Endodermal cell (in vitro differentiated cells): Measurements from ENCODE around the gene METTL9. TPM values are rescaled to one million over a fixed set of nuclear protein-coding genes. Genes with fewer than 3 reads are reported as not detected.
"Not testable (repeated sequence)": the region's sequence is repeated elsewhere in the genome, so short reads cannot be mapped to it uniquely, and the experiment has no call there.

Experiments used
- DNase-seq: peaks from one replicate; pipeline ENCODE4 v3.0.0-alpha.2; 2017
- H3K27ac ChIP-seq: 2 replicates; pipeline ENCODE4 v1.5.1; 2013; ENCODE audit warnings: mild to moderate bottlenecking, low read depth, low read length, moderate library complexity
- H3K27me3 ChIP-seq: 2 replicates; pipeline ENCODE4 v1.6.1; 2013; ENCODE audit warnings: mild to moderate bottlenecking, low read length, moderate library complexity; ENCODE audit not compliant: insufficient read depth, control insufficient read depth, poor library complexity, severe bottlenecking
- H3K36me3 ChIP-seq: 2 replicates; pipeline ENCODE4 v1.7.0; 2013; ENCODE audit warnings: mild to moderate bottlenecking, low read length, moderate library complexity; ENCODE audit not compliant: control insufficient read depth, insufficient read depth
- H3K4me1 ChIP-seq: one replicate; pipeline ENCODE4 v1.7.0; 2013; ENCODE audit warnings: low read length; ENCODE audit not compliant: control insufficient read depth, insufficient read depth
- H3K4me3 ChIP-seq: 2 replicates; pipeline ENCODE4 v1.5.1; 2013; ENCODE audit warnings: mild to moderate bottlenecking, low read length, moderate library complexity
- H3K9ac ChIP-seq: 2 replicates; pipeline ENCODE4 v1.6.1; 2013; ENCODE audit warnings: mild to moderate bottlenecking, low read length, moderate library complexity; ENCODE audit not compliant: poor library complexity, severe bottlenecking; ENCODE audit errors: extremely low read depth
- H3K9me3 ChIP-seq: 2 replicates; pipeline ENCODE4 v1.6.1; 2013; ENCODE audit warnings: mild to moderate bottlenecking, low read length, moderate library complexity; ENCODE audit not compliant: control insufficient read depth
- H3K27ac Mint-ChIP-seq: 2 replicates; pipeline ENCODE4 v1.8.0; 2020; ENCODE audit warnings: mixed read lengths
- H3K27me3 Mint-ChIP-seq: 2 replicates; pipeline ENCODE4 v1.8.0; 2021; ENCODE audit warnings: mild to moderate bottlenecking, mixed read lengths; ENCODE audit not compliant: insufficient read depth
- H3K36me3 Mint-ChIP-seq: 2 replicates; pipeline ENCODE4 v1.8.0; 2020; ENCODE audit warnings: low read depth, mixed read lengths
- H3K4me1 Mint-ChIP-seq: 2 replicates; pipeline ENCODE4 v1.8.0; 2020; ENCODE audit warnings: mixed read lengths
- H3K4me3 Mint-ChIP-seq: 2 replicates; pipeline ENCODE4 v1.8.0; 2020; ENCODE audit warnings: mild to moderate bottlenecking, moderate library complexity, mixed read lengths
- H3K9me3 Mint-ChIP-seq: 2 replicates; pipeline ENCODE4 v1.8.0; 2020; ENCODE audit warnings: mild to moderate bottlenecking, mixed read lengths
- CTCF ChIP-seq: fragments of 200-600 bp; sonication (generic); conservative IDR thresholded peaks from 2 replicates; pipeline ENCODE4 v1.5.0; 2021; ENCODE audit warnings: antibody characterized with exemption, mild to moderate bottlenecking
- WGBS, 2 experiments: methylation state at CpG; one replicate each; pipeline versions ENCODE4 v1.1.5 to v1.1.7; 2013; ENCODE audit warnings: missing lambda C conversion rate in 2 of 2, mixed read lengths in 1 of 2; ENCODE audit not compliant: insufficient coverage in 1 of 2, insufficient read length in 1 of 2; 5-methylcytosine and 5-hydroxymethylcytosine counted together
- total RNA-seq, 2 donors: library from RNA; stranded (reverse); fragmentation: NEBNext Ultra II Directional in 1 of 2; extraction: Animal tissue kit (Norgen Biotek cat#: 25700) in 1 of 2; gene quantifications; 2 replicates in 1 of 2; 3 replicates in 1 of 2; pipeline ENCODE4 v1.2.1, GENCODE V29; 2021

METTL9 gene
- total RNA-seq, 2 donors from 2014 or later, result 145 to 149 TPM

GRCh38 chr16:21689107-21689506 lies 89.7 kb downstream of the METTL9 start:
- no peak for DNase-seq
- Histone ChIP-seq H3K27ac (no peak overlapping the region), H3K27me3 (peaks cover 9% of the 10 kb centered on the region), H3K36me3 (no peaks in the 10 kb centered on the region), H3K4me1 (no peaks in the 10 kb centered on the region), H3K9me3 (no peaks in the 10 kb centered on the region), H3K4me3 (no peak overlapping the region), H3K9ac (no peak overlapping the region)
- peaks cover 19% of the 10 kb centered on the region for H3K27me3 Mint-ChIP-seq
- no peak overlapping the region for H3K4me3 Mint-ChIP-seq
- no peak overlapping the region for H3K27ac Mint-ChIP-seq
- H3K36me3 Mint-ChIP-seq, result no peaks in the 10 kb centered on the region
- H3K9me3 Mint-ChIP-seq, result peaks cover 4% of the 10 kb centered on the region
- WGBS, 2 experiments, result 83 to 85% methylated on average over 3 to 4 of the region's 4 CpGs
- no peaks in the 10 kb centered on the region for H3K4me1 Mint-ChIP-seq
- no peak for TF ChIP-seq CTCF

GRCh38 chr16:21690967-21691366 lies 91.6 kb downstream of the METTL9 start:
- not testable (repeated sequence) for H3K4me1 Mint-ChIP-seq, H3K27ac ChIP-seq, H3K4me3 Mint-ChIP-seq, H3K27ac Mint-ChIP-seq, H3K9me3 ChIP-seq, H3K9me3 Mint-ChIP-seq, H3K4me1 ChIP-seq, DNase-seq, H3K9ac ChIP-seq, H3K27me3 ChIP-seq, H3K36me3 Mint-ChIP-seq, H3K4me3 ChIP-seq, H3K36me3 ChIP-seq
- 40 to 97% methylated on average over 1 to 3 of the region's 4 CpGs for WGBS, 2 experiments
- H3K27me3 Mint-ChIP-seq, result peaks cover 22% of the 10 kb centered on the region

GRCh38 chr16:21694609-21695008 lies 95.2 kb downstream of the METTL9 start:
- Histone ChIP-seq H3K27ac (no peak overlapping the region), H3K36me3 (no peaks in the 10 kb centered on the region), H3K4me3 (no peak overlapping the region), H3K4me1 (no peaks in the 10 kb centered on the region), H3K9ac (no peak overlapping the region), H3K9me3 (no peaks in the 10 kb centered on the region), H3K27me3 (no peaks in the 10 kb centered on the region)
- Mint-ChIP-seq H3K9me3 (no peaks in the 10 kb centered on the region), H3K27me3 (peaks cover 8% of the 10 kb centered on the region), H3K4me1 (no peaks in the 10 kb centered on the region), H3K4me3 (no peak overlapping the region), H3K36me3 (no peaks in the 10 kb centered on the region), H3K27ac (no peak overlapping the region)
- TF ChIP-seq CTCF, result no peak
- 91 to 96% methylated on average over 2 to 4 of the region's 4 CpGs for WGBS, 2 experiments
- DNase-seq, result no peak

- Mint-ChIP-seq H3K4me1 (no peaks in the 10 kb centered on the region), H3K27ac (no peak overlapping the region), H3K9me3 (no peaks in the 10 kb centered on the region), H3K36me3 (no peaks in the 10 kb centered on the region), H3K4me3 (no peak overlapping the region), H3K27me3 (peaks cover 5% of the 10 kb centered on the region)
- Histone ChIP-seq H3K9me3 (no peaks in the 10 kb centered on the region), H3K9ac (no peak overlapping the region), H3K4me1 (no peaks in the 10 kb centered on the region), H3K4me3 (no peak overlapping the region), H3K36me3 (no peaks in the 10 kb centered on the region), H3K27ac (no peak overlapping the region), H3K27me3 (no peaks in the 10 kb centered on the region)
- TF ChIP-seq CTCF, result no peak
- DNase-seq, result no peak
- WGBS, 2 experiments, result 95 to 96% methylated on average over 3 to 5 of the region's 5 CpGs
Measured at GRCh38 chr16:21697032-21697431, 97.7 kb downstream of the METTL9 start.
